Trophoblast cell (in vitro differentiated cells and primary cell): Measurements from ENCODE around the gene GPX3.

Source experiments
- DNase-seq, 2 donors: peaks; one replicate each; pipeline ENCODE4 v3.0.0-alpha.2; 2016
- H2AFZ ChIP-seq: 2 replicates; pipeline ENCODE4 v1.6.1; 2013; ENCODE audit warnings: low read length, moderate library complexity, mild to moderate bottlenecking; ENCODE audit not compliant: insufficient read depth, poor library complexity
- H2AK5ac ChIP-seq: 2 replicates; pipeline ENCODE4 v1.6.1; 2013; ENCODE audit warnings: mild to moderate bottlenecking, low read length
- H2BK120ac ChIP-seq: 2 replicates; pipeline ENCODE4 v1.6.1; 2013; ENCODE audit warnings: low read length, mild to moderate bottlenecking, moderate library complexity; ENCODE audit not compliant: insufficient read depth, poor library complexity
- H2BK12ac ChIP-seq: 2 replicates; pipeline ENCODE4 v1.6.1; 2013; ENCODE audit warnings: mild to moderate bottlenecking, low read length, moderate library complexity
- H2BK5ac ChIP-seq: 2 replicates; pipeline ENCODE4 v1.6.1; 2013; ENCODE audit warnings: low read length, low read depth, moderate library complexity, mild to moderate bottlenecking; ENCODE audit not compliant: poor library complexity
- H3K14ac ChIP-seq: 2 replicates; pipeline ENCODE4 v1.6.1; 2013; ENCODE audit warnings: mild to moderate bottlenecking, low read length
- H3K18ac ChIP-seq: 2 replicates; pipeline ENCODE4 v1.6.1; 2013; ENCODE audit warnings: mild to moderate bottlenecking, low read length
- H3K23ac ChIP-seq: 2 replicates; pipeline ENCODE4 v1.6.1; 2013; ENCODE audit warnings: low read length
- H3K27ac ChIP-seq: 2 replicates; pipeline ENCODE4 v1.5.1; 2013; ENCODE audit warnings: low read depth, mild to moderate bottlenecking, inconsistent platforms, low read length, moderate library complexity
- H3K27me3 ChIP-seq: 2 replicates; pipeline ENCODE4 v1.6.1; 2013; ENCODE audit warnings: inconsistent platforms, mild to moderate bottlenecking, low read length, moderate library complexity; ENCODE audit not compliant: insufficient read depth
- H3K36me3 ChIP-seq, 2 experiments: 1 replicate in 1 of 2; 2 replicates in 1 of 2; pipeline ENCODE4 v1.6.1; 2013; ENCODE audit warnings: low read length in 2 of 2, mild to moderate bottlenecking in 2 of 2, moderate library complexity in 1 of 2; ENCODE audit not compliant: insufficient read depth in 2 of 2, control insufficient read depth in 1 of 2
- H3K4ac ChIP-seq: 2 replicates; pipeline ENCODE4 v1.6.1; 2013; ENCODE audit warnings: low read depth, mild to moderate bottlenecking, low read length, moderate library complexity
- H3K4me1 ChIP-seq, 2 experiments: 1 replicate in 1 of 2; 2 replicates in 1 of 2; pipeline ENCODE4 v1.6.1; 2013; ENCODE audit warnings: low read length in 2 of 2, mild to moderate bottlenecking in 2 of 2, moderate library complexity in 1 of 2; ENCODE audit not compliant: insufficient read depth in 2 of 2, control insufficient read depth in 1 of 2
- H3K4me2 ChIP-seq: 2 replicates; pipeline ENCODE4 v1.6.1; 2013; ENCODE audit warnings: inconsistent platforms, mild to moderate bottlenecking, low read length, moderate library complexity
- H3K4me3 ChIP-seq: 2 replicates; pipeline ENCODE4 v1.5.1; 2013; ENCODE audit warnings: mild to moderate bottlenecking, low read depth, low read length, inconsistent platforms
- H3K79me1 ChIP-seq: one replicate; pipeline ENCODE4 v1.6.1; 2013; ENCODE audit warnings: low read length
- H3K79me2 ChIP-seq: 2 replicates; pipeline ENCODE4 v1.6.1; 2013; ENCODE audit warnings: low read length, mild to moderate bottlenecking; ENCODE audit not compliant: control insufficient read depth, insufficient read depth, poor library complexity
- H3K9ac ChIP-seq: 2 replicates; pipeline ENCODE4 v1.6.1; 2013; ENCODE audit warnings: mild to moderate bottlenecking, low read length
- H3K9me3 ChIP-seq: 2 replicates; pipeline ENCODE4 v1.6.1; 2013; ENCODE audit warnings: low read depth, mild to moderate bottlenecking, control low read depth, inconsistent platforms, low read length; ENCODE audit not compliant: insufficient read depth
- H4K12ac ChIP-seq: 2 replicates; pipeline ENCODE4 v1.6.1; 2013; ENCODE audit warnings: low read depth, mild to moderate bottlenecking, low read length, moderate library complexity
- H4K8ac ChIP-seq: 2 replicates; pipeline ENCODE4 v1.6.1; 2013; ENCODE audit warnings: low read depth, mild to moderate bottlenecking, low read length, moderate library complexity
- H4K91ac ChIP-seq: one replicate; pipeline ENCODE4 v1.6.1; 2013; ENCODE audit warnings: low read depth, mild to moderate bottlenecking, low read length, moderate library complexity
- WGBS: extraction: QIAGEN DNeasy Blood & Tissue Kit; methylation state at CpG from one replicate; pipeline ENCODE4 v1.1.7; 2013; ENCODE audit warnings: missing lambda C conversion rate; ENCODE audit not compliant: insufficient read length, insufficient coverage; ENCODE audit errors: extremely low coverage; 5-methylcytosine and 5-hydroxymethylcytosine counted together

Gene GPX3

DNA sequence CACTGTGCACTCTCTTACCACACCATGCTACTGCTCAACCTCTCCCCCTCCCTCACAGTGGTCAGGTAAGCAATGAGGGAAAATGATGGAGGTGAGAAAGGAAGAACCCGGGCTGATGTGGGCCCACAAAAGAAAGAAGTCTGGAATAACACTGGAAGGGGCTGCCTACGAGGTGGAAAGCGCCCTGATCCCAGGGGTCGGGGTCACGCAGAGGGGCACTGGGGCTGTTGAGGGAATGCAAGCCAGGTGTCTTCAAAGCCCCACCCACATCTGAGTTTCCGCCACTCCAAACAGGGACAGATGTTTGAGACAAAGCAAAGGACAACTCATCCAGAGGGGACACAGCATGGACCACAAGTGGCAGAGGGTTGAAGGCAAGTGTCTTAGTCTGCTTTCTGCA lies 56.2 kb downstream of the GPX3 start:
- Histone ChIP-seq H3K18ac (no peak overlapping the region), H4K8ac (no peak overlapping the region), H3K9ac (no peak overlapping the region), H3K4me2 (no peak overlapping the region), H3K4me3 (no peak overlapping the region), H2AFZ (no peak overlapping the region), H3K79me2 (peaks cover 8% of the 10 kb centered on the region), H3K14ac (no peak overlapping the region), H3K79me1 (peaks cover 18% of the 10 kb centered on the region), H2AK5ac (no peak overlapping the region), H3K36me3 (peaks cover 6 to 9% of the 10 kb centered on the region in 2 experiments), H2BK120ac (no peak overlapping the region), H4K12ac (no peak overlapping the region), H3K4me1 (peaks cover 18 to 20% of the 10 kb centered on the region in 2 experiments), H2BK5ac (no peak overlapping the region), H3K4ac (peak overlapping the region; percentile 19), H3K27me3 (no peaks in the 10 kb centered on the region), H3K27ac (peak overlapping the region; percentile 42), H4K91ac (peak overlapping the region; percentile 75), H2BK12ac (peak overlapping the region; percentile 23), H3K23ac (no peak overlapping the region), H3K9me3 (no peaks in the 10 kb centered on the region)
- WGBS, result no CpG with 5 or more reads among the region's 6 CpGs
- DNase-seq, result no peak

DNA sequence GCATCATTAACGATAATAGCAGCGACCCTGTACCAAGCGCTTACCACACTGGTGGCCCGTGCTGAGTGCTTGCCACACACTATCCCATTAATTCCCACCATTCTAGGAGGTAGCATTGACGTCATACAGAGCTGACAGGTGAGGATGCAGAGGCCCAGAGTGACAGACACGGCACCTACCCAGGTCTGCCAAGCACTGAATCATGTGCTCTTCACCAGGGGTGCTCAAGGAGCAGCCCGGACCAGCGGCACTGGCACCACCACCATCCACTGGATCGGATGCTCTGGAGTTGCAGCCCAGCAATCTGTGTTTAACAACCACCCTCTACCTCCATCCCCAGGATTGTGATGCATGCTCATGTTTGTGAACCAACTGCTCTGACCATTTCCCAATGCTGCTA lies 57.0 kb downstream of the GPX3 start:
- H3K9ac ChIP-seq, result no peak overlapping the region
- no peak overlapping the region for H2BK120ac ChIP-seq
- no peak overlapping the region for H3K27ac ChIP-seq
- no peak overlapping the region for H3K18ac ChIP-seq
- H3K27me3 ChIP-seq, result no peaks in the 10 kb centered on the region
- no peak overlapping the region for H2AK5ac ChIP-seq
- no peak overlapping the region for H4K8ac ChIP-seq
- no peak overlapping the region for H3K23ac ChIP-seq
- no peak overlapping the region for H3K4me2 ChIP-seq
- DNase-seq, result no peak
- no peaks in the 10 kb centered on the region for H3K9me3 ChIP-seq
- no peak overlapping the region for H2BK5ac ChIP-seq
- H3K36me3 ChIP-seq, result peaks cover 6 to 7% of the 10 kb centered on the region in 2 experiments
- H4K91ac ChIP-seq, result no peak overlapping the region
- no peak overlapping the region for H2BK12ac ChIP-seq
- H3K79me1 ChIP-seq, result peaks cover 11% of the 10 kb centered on the region
- no peak overlapping the region for H4K12ac ChIP-seq
- peaks cover 14 to 16% of the 10 kb centered on the region in 2 experiments for H3K4me1 ChIP-seq
- peaks cover 8% of the 10 kb centered on the region for H3K79me2 ChIP-seq
- WGBS, result no CpG with 5 or more reads among the region's 9 CpGs
- H3K14ac ChIP-seq, result no peak overlapping the region
- H3K4me3 ChIP-seq, result no peak overlapping the region
- no peak overlapping the region for H3K4ac ChIP-seq
- H2AFZ ChIP-seq, result no peak overlapping the region

DNA sequence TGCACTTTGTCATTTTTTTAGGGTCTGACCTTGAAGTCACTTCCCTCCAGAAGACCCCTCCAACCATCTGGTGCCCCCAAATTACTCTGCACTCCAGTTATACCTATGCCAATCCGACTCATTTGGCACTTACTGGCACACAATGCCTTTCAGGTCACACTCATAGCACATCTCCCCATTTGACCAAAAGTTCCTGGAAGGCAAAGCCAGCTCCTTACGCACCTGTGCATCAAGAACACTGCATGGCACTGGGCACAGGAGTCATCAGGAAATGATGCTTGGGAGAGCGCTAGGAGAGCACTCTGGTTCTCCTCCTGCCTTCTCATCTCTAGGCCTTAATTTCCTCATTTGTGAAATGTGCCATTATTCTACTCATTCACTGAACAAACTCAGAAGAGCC lies 57.6 kb downstream of the GPX3 start:
- Histone ChIP-seq H3K14ac (no peak overlapping the region), H2BK12ac (no peak overlapping the region), H3K4me1 (peaks cover 13 to 14% of the 10 kb centered on the region in 2 experiments), H2BK120ac (no peak overlapping the region), H3K9ac (no peak overlapping the region), H3K79me2 (peaks cover 8% of the 10 kb centered on the region), H3K4ac (peak overlapping the region; percentile 1), H3K4me2 (no peak overlapping the region), H4K8ac (no peak overlapping the region), H3K79me1 (peaks cover 11% of the 10 kb centered on the region), H2AFZ (no peak overlapping the region), H3K18ac (no peak overlapping the region), H3K27me3 (no peaks in the 10 kb centered on the region), H3K4me3 (no peak overlapping the region), H4K12ac (no peak overlapping the region), H2BK5ac (no peak overlapping the region), H3K27ac (no peak overlapping the region), H4K91ac (no peak overlapping the region), H3K23ac (no peak overlapping the region), H2AK5ac (no peak overlapping the region), H3K9me3 (no peaks in the 10 kb centered on the region), H3K36me3 (peaks cover 6 to 7% of the 10 kb centered on the region in 2 experiments)
- no CpG with 5 or more reads among the region's 3 CpGs for WGBS
- DNase-seq, result no peak
